Measurements from ENCODE around the gene LIN28A. TPM values are rescaled to one million over a fixed set of nuclear protein-coding genes. Genes with fewer than 3 reads are reported as not detected.
A peak's percentile ranks its signal among the peaks of the same experiment; 100 is the strongest.

Gene LIN28A
- not detected in 3 replicates for total RNA-seq
- long read RNA-seq: 0 reads

- Mint-ChIP-seq H3K4me1 (ENCODE audit: low read depth) (peaks cover 11% of the 10 kb centered on the region), H3K27me3 (ENCODE audit: low read depth) (peaks cover 58% of the 10 kb centered on the region), H3K9me3 (ENCODE audit: low read depth) (no peaks in the 10 kb centered on the region), H3K27ac (ENCODE audit: unreplicated experiment) (no peak within 1 kb of the TSS), H3K36me3 (ENCODE audit: low read depth) (no peaks in the 10 kb centered on the region), H3K4me3 (ENCODE audit: unreplicated experiment) (no peak within 1 kb of the TSS)
- TF ChIP-seq CTCF (IDR thresholded peaks at IDR 0.05): no peak
- no peak for DNase-seq (ENCODE audit: low spot score)
Observed at GRCh38 chr1:26410706-26411623, at the start of gene LIN28A. Gene LIN28A, plus strand, starts transcription at chr1:26410817. Its CDS starts 75 bp downstream, at chr1:26410892.

DNA sequence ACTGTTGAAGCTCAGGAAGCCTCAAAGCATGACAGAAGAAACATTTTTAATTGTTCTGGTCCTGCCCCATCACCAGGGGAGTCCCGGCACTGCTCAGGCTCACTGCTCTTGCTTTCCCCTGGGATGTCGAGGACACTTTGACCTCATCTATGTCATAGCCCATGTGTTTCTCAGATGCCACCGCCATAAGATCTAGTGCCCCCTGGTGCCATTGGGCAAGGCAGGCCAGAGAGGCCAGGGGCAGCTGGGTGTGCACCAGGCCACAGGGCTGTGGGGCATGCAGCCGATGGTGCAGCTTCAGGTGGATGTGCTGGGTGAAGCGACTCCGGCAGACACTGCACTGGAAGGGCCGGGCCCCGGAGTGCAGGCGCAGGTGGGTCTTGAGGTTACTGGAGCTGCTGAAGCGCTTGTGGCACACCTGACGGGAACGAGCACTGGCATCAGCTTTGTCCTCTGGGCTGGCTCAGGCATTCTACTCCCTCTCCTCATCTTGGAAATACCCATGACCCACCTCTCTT lies 49.0 kb upstream of the LIN28A start:
- no peak overlapping the region for H3K4me3 Mint-ChIP-seq (ENCODE audit: unreplicated experiment)
- H3K4me1 Mint-ChIP-seq (ENCODE audit: low read depth): no peaks in the 10 kb centered on the region
- no peaks in the 10 kb centered on the region for H3K9me3 Mint-ChIP-seq (ENCODE audit: low read depth)
- no peak for TF ChIP-seq CTCF (IDR thresholded peaks at IDR 0.05)
- H3K36me3 Mint-ChIP-seq (ENCODE audit: low read depth): no peaks in the 10 kb centered on the region
- H3K27ac Mint-ChIP-seq (ENCODE audit: unreplicated experiment): no peak overlapping the region
- no peak for DNase-seq (ENCODE audit: low spot score)
- H3K27me3 Mint-ChIP-seq (ENCODE audit: low read depth): peaks cover 48% of the 10 kb centered on the region

DNA sequence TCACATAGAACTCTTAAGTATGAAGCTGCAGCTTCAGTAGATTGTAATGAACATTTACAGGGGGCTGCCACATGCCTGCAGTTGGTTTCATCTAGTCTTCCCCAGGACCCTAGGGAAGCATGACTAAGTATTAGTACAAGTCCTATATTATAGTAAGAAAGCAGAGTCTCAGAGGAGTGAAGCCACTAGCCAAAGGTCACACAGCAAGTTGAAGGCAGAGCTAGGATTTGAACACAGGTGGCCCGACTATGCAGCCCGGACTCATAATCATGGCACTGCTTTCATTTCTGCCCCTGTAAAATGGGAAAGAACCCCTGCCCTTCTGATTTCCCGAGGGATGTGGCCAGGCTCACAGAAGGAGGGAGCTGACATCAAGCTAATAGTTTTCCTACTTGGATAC lies 48.3 kb upstream of the LIN28A start:
- H3K4me3 Mint-ChIP-seq (ENCODE audit: unreplicated experiment): no peak overlapping the region
- no peak for TF ChIP-seq CTCF (IDR thresholded peaks at IDR 0.05)
- no peaks in the 10 kb centered on the region for H3K9me3 Mint-ChIP-seq (ENCODE audit: low read depth)
- DNase-seq (ENCODE audit: low spot score): no peak
- peaks cover 47% of the 10 kb centered on the region for H3K27me3 Mint-ChIP-seq (ENCODE audit: low read depth)
- H3K4me1 Mint-ChIP-seq (ENCODE audit: low read depth): no peaks in the 10 kb centered on the region
- H3K36me3 Mint-ChIP-seq (ENCODE audit: low read depth): no peaks in the 10 kb centered on the region
- no peak overlapping the region for H3K27ac Mint-ChIP-seq (ENCODE audit: unreplicated experiment)

GRCh38 chr1:26363549-26364448 lies 46.8 kb upstream of the LIN28A start:
- DNase-seq (ENCODE audit: low spot score): no peak
- H3K27ac Mint-ChIP-seq (ENCODE audit: unreplicated experiment): no peak overlapping the region
- no peaks in the 10 kb centered on the region for H3K4me1 Mint-ChIP-seq (ENCODE audit: low read depth)
- peaks cover 42% of the 10 kb centered on the region for H3K27me3 Mint-ChIP-seq (ENCODE audit: low read depth)
- TF ChIP-seq CTCF (IDR thresholded peaks at IDR 0.05): peak; percentile 98
- no peaks in the 10 kb centered on the region for H3K9me3 Mint-ChIP-seq (ENCODE audit: low read depth)
- H3K36me3 Mint-ChIP-seq (ENCODE audit: low read depth): no peaks in the 10 kb centered on the region
- no peak overlapping the region for H3K4me3 Mint-ChIP-seq (ENCODE audit: unreplicated experiment)

DNA sequence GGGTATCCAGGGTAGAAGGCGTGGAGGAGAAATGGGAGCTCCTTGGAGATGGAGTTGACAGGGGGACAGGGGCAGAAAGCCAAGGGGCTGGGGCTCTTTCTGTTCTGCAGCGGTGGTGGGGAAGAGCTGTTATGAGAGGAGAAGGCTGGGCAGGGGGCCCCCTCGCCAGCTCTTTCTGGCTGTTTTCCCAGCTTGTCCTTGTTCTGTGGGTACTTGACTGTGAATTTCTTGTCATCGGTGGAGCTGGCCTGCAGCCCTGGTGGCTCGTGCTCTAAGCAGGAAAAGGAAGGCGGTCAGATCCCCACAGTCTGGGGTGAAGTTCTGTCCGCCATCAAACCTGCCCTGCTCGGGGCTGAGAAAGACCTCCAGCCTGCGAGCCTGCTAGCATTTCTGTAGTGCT lies 45.7 kb upstream of the LIN28A start:
- Mint-ChIP-seq H3K36me3 (ENCODE audit: low read depth) (no peaks in the 10 kb centered on the region), H3K27me3 (ENCODE audit: low read depth) (peaks cover 31% of the 10 kb centered on the region), H3K27ac (ENCODE audit: unreplicated experiment) (no peak overlapping the region), H3K4me1 (ENCODE audit: low read depth) (no peaks in the 10 kb centered on the region), H3K4me3 (ENCODE audit: unreplicated experiment) (no peak overlapping the region), H3K9me3 (ENCODE audit: low read depth) (no peaks in the 10 kb centered on the region)
- no peak for TF ChIP-seq CTCF (IDR thresholded peaks at IDR 0.05)
- DNase-seq (ENCODE audit: low spot score): no peak
